NCI-H446 (cell line): ENCODE measurements around the gene PEPD.

Source experiments
- DNase-seq, 2 experiments: peaks; one replicate each; lab custom pipeline; 2025; lab: John Stamatoyannopoulos, UW

The PEPD gene

GRCh38 chr19:33422369-33423180 is 99.0 kb downstream of the PEPD start:
- no peak for DNase-seq

GRCh38 chr19:33421368-33421767 is 100.2 kb downstream of the PEPD start:
- DNase-seq, result no peak

- no peak for DNase-seq
Measured at GRCh38 chr19:33420821-33421220, 100.8 kb downstream of the PEPD start.

GRCh38 chr19:33419788-33420130 is 101.8 kb downstream of the PEPD start:
- no peak for DNase-seq

- DNase-seq, result no peak
Measured at GRCh38 chr19:33418871-33419787, 102.5 kb downstream of the PEPD start.

GRCh38 chr19:33418461-33418860 is 103.1 kb downstream of the PEPD start:
- no peak for DNase-seq

GRCh38 chr19:33417751-33418150 is 103.8 kb downstream of the PEPD start:
- no peak for DNase-seq

- DNase-seq, result peak; percentile 42 to 72
Measured at GRCh38 chr19:33416307-33417215, 105.0 kb downstream of the PEPD start.

- DNase-seq, result no peak
Measured at GRCh38 chr19:33414667-33415605, 106.7 kb downstream of the PEPD start.

- no peak for DNase-seq
Measured at GRCh38 chr19:33413868-33414666, 107.5 kb downstream of the PEPD start.

GRCh38 chr19:33413426-33413725 is 108.2 kb downstream of the PEPD start:
- DNase-seq, result no peak

- no peak for DNase-seq
Measured at GRCh38 chr19:33412601-33413425, 108.8 kb downstream of the PEPD start.

GRCh38 chr19:33411621-33412180 is 109.9 kb downstream of the PEPD start:
- DNase-seq, result no peak

- no peak for DNase-seq
Measured at GRCh38 chr19:33410915-33411401, 110.6 kb downstream of the PEPD start.

- DNase-seq, result no peak
Measured at GRCh38 chr19:33409906-33410685, 111.5 kb downstream of the PEPD start.

- DNase-seq, result no peak
Measured at GRCh38 chr19:33408538-33409434, 112.8 kb downstream of the PEPD start.

- no peak for DNase-seq
Measured at GRCh38 chr19:33408116-33408515, 113.5 kb downstream of the PEPD start.
